T-cell (primary cell): ENCODE data around the gene PTPRS. TPM values are rescaled to one million over a fixed set of nuclear protein-coding genes. Genes with fewer than 3 reads are reported as not detected.

ENCODE experiments used
- ATAC-seq, 4 experiments: fragments of 200-7000 bp in 3 of 4; fragments of 150-1000 bp in 1 of 4; cut with Tn5 transposase; replicated peaks in 1 of 4; 1 replicate in 3 of 4; 2 replicates in 1 of 4; pipeline ENCODE4 v1.10.0; 2021; ENCODE audit warnings: moderate library complexity in 3 of 4, mild to moderate bottlenecking in 2 of 4, moderate number of reproducible peaks in 1 of 4
- CTCF ChIA-PET, 2 donors: fragments of 300-600 bp; sonication (Branson Sonifier 250); formaldehyde crosslinking; loops; one replicate each; lab custom pipeline; 2022; ENCODE audit warnings: antibody characterized with exemption in 2 of 2; lab: Charles Lee
- POLR2A ChIA-PET, 2 donors: fragments of 300-600 bp; sonication (Branson Sonifier 250); formaldehyde crosslinking; loops; one replicate each; lab custom pipeline; 2022; ENCODE audit warnings: antibody characterized with exemption in 2 of 2; lab: Charles Lee
- DNase-seq, 35 experiments: peaks; one replicate each; pipeline versions ENCODE4 v3.0.0 to v3.0.0-alpha.2; 2013 to 2023
- H3K27ac ChIP-seq: one replicate; pipeline ENCODE4 v1.5.1; 2013; ENCODE audit warnings: low read length
- H3K27me3 ChIP-seq, 2 experiments: replicated peaks in 1 of 2; 1 replicate in 1 of 2; 2 replicates in 1 of 2; pipeline versions ENCODE4 v1.6.1 to v1.7.0; 2013; ENCODE audit warnings: low read length in 1 of 2, mixed read lengths in 1 of 2; ENCODE audit not compliant: control insufficient read depth in 2 of 2, insufficient read depth in 2 of 2; ENCODE audit errors: extremely low read depth in 1 of 2
- H3K36me3 ChIP-seq, 2 donors: 1 replicate in 1 of 2; 2 replicates in 1 of 2; pipeline versions ENCODE4 v1.6.1 to v1.7.0; 2013; ENCODE audit warnings: low read length in 1 of 2; ENCODE audit not compliant: control insufficient read depth in 2 of 2, insufficient read depth in 1 of 2; ENCODE audit errors: extremely low read depth in 1 of 2
- H3K4me1 ChIP-seq, 2 experiments: 1 replicate in 1 of 2; 2 replicates in 1 of 2; pipeline versions ENCODE4 v1.6.1 to v1.7.0; 2013; ENCODE audit warnings: low read length in 2 of 2, mixed read lengths in 1 of 2; ENCODE audit not compliant: insufficient read depth in 2 of 2, control insufficient read depth in 1 of 2; ENCODE audit errors: extremely low read depth in 1 of 2
- H3K4me3 ChIP-seq, 2 donors: 1 replicate in 1 of 2; 2 replicates in 1 of 2; pipeline versions ENCODE4 v1.5.1 to v1.7.0; 2013; ENCODE audit warnings: mild to moderate bottlenecking in 2 of 2, low read length in 1 of 2, moderate library complexity in 1 of 2; ENCODE audit not compliant: control insufficient read depth in 1 of 2; ENCODE audit errors: extremely low read depth in 1 of 2
- H3K9me3 ChIP-seq: 2 replicates; pipeline ENCODE4 v1.7.0; 2013
- H3K27ac Mint-ChIP-seq, 2 donors: one replicate each; pipeline ENCODE4 v1.8.0; 2020 to 2021; ENCODE audit warnings: mild to moderate bottlenecking in 2 of 2, mixed read lengths in 2 of 2
- H3K27me3 Mint-ChIP-seq, 2 donors: one replicate each; pipeline ENCODE4 v1.8.0; 2021 to 2022; ENCODE audit warnings: mixed read lengths in 2 of 2
- H3K36me3 Mint-ChIP-seq: one replicate; pipeline ENCODE4 v1.8.0; 2021; ENCODE audit warnings: mixed read lengths
- H3K4me1 Mint-ChIP-seq, 3 donors: one replicate each; pipeline ENCODE4 v1.8.0; 2020 to 2022; ENCODE audit warnings: mixed read lengths in 3 of 3, mild to moderate bottlenecking in 1 of 3
- H3K4me3 Mint-ChIP-seq, 3 donors: one replicate each; pipeline ENCODE4 v1.8.0; 2020 to 2022; ENCODE audit warnings: mild to moderate bottlenecking in 3 of 3, mixed read lengths in 3 of 3, moderate library complexity in 3 of 3
- H3K9me3 Mint-ChIP-seq, 3 donors: one replicate each; pipeline ENCODE4 v1.8.0; 2020 to 2022; ENCODE audit warnings: mixed read lengths in 3 of 3
- WGBS: methylation state at CpG from one replicate; pipeline ENCODE4 v1.1.5; 2013; ENCODE audit warnings: missing lambda C conversion rate; ENCODE audit not compliant: insufficient coverage; 5-methylcytosine and 5-hydroxymethylcytosine counted together
- total RNA-seq, 35 experiments: library from RNA in 6 of 35; stranded (reverse) in 6 of 35; fragments of 120-200 nt in 1 of 35; gene quantifications; one replicate each; pipeline versions ENCODE4 v1.2.1 to v1.2.4 and lab custom pipeline; 2013 to 2026

Gene PTPRS
- total RNA-seq, 5 donors from 2014 or later (not counting 1 experiment from before 2014, with no cell fraction given), result 2.9 to 5.6 (median 4.1) TPM

GRCh38 chr19:5326545-5326944 is 14.1 kb downstream of the PTPRS start:
- DNase-seq (no peak), ATAC-seq (no peak)
- ChIA-PET CTCF (no interaction called here), POLR2A (no interaction called here)
- H3K4me3 ChIP-seq, result no peak overlapping the region
- peaks cover 22 to 37% of the 10 kb centered on the region in 2 donors for H3K27me3 Mint-ChIP-seq
- no peak overlapping the region for H3K27ac Mint-ChIP-seq
- H3K27ac ChIP-seq, result no peak overlapping the region
- H3K9me3 Mint-ChIP-seq, result peaks cover 0 to 3% (median 3%) of the 10 kb centered on the region in 3 donors
- H3K4me3 Mint-ChIP-seq, result no peak overlapping the region
- H3K27me3 ChIP-seq, result peaks cover 0 to 69% of the 10 kb centered on the region in 2 experiments
- H3K4me1 ChIP-seq, result peaks cover 0 to 8% of the 10 kb centered on the region in 2 experiments
- no peaks in the 10 kb centered on the region for H3K36me3 ChIP-seq
- 70% methylated on average over 8 of the region's 9 CpGs for WGBS
- no peaks in the 10 kb centered on the region for H3K9me3 ChIP-seq
- H3K36me3 Mint-ChIP-seq, result no peaks in the 10 kb centered on the region
- H3K4me1 Mint-ChIP-seq, result peaks cover 0 to 6% (median 3%) of the 10 kb centered on the region in 3 donors

DNA sequence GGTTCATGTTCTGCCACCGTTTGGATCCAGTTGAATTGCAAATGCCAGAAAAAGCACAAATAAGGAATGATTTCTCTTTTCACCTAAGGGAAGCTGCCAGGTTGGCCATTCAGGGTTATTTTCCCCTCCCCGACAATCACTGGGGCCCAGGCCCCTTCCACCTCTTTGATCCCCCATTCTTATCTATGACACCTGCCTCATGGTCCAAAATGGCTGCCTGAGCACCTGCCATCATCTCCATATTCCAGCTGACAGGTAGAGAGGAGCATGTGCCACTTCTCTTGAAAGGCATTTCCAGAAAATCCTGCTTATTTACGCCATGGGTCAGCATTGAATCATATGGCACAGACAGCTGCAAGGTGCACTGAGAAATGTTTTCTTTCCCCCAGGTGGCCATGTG is 15.7 kb downstream of the PTPRS start:
- H3K27ac ChIP-seq, result no peak overlapping the region
- ChIA-PET POLR2A (no interaction called here), CTCF (no interaction called here)
- DNase-seq (no peak), ATAC-seq (no peak)
- WGBS, result 62% methylated on average over 2 of the region's 3 CpGs
- H3K4me3 ChIP-seq, result no peak overlapping the region
- no peaks in the 10 kb centered on the region for H3K9me3 ChIP-seq
- Mint-ChIP-seq H3K27ac (no peak overlapping the region), H3K27me3 (peaks cover 30 to 45% of the 10 kb centered on the region in 2 donors), H3K36me3 (no peaks in the 10 kb centered on the region), H3K9me3 (peaks cover 0 to 3% (median 3%) of the 10 kb centered on the region in 3 donors), H3K4me3 (no peak overlapping the region), H3K4me1 (peaks cover 0 to 8% (median 4%) of the 10 kb centered on the region in 3 donors)
- H3K27me3 ChIP-seq, result peaks cover 0 to 67% of the 10 kb centered on the region in 2 experiments
- peaks cover 0 to 8% of the 10 kb centered on the region in 2 experiments for H3K4me1 ChIP-seq
- no peaks in the 10 kb centered on the region for H3K36me3 ChIP-seq

GRCh38 chr19:5323475-5323811 is 17.2 kb downstream of the PTPRS start:
- ChIA-PET POLR2A (no interaction called here), CTCF (no interaction called here)
- DNase-seq (no peak), ATAC-seq (no peak)
- H3K9me3 ChIP-seq, result no peaks in the 10 kb centered on the region
- peaks cover 0 to 3% (median 3%) of the 10 kb centered on the region in 3 donors for H3K9me3 Mint-ChIP-seq
- no peak overlapping the region for H3K27ac Mint-ChIP-seq
- no peak overlapping the region for H3K27ac ChIP-seq
- WGBS, result 75% methylated on average over 7 of the region's 7 CpGs
- no peak overlapping the region for H3K4me3 Mint-ChIP-seq
- peaks cover 29 to 46% of the 10 kb centered on the region in 2 donors for H3K27me3 Mint-ChIP-seq
- H3K4me3 ChIP-seq, result no peak overlapping the region
- H3K36me3 ChIP-seq, result no peaks in the 10 kb centered on the region
- H3K36me3 Mint-ChIP-seq, result no peaks in the 10 kb centered on the region
- H3K4me1 Mint-ChIP-seq, result peaks cover 0 to 8% (median 4%) of the 10 kb centered on the region in 3 donors
- H3K4me1 ChIP-seq, result peaks cover 0 to 8% of the 10 kb centered on the region in 2 experiments
- peaks cover 0 to 59% of the 10 kb centered on the region in 2 experiments for H3K27me3 ChIP-seq

GRCh38 chr19:5321851-5322681 is 18.5 kb downstream of the PTPRS start:
- no peaks in the 10 kb centered on the region for H3K36me3 ChIP-seq
- peaks cover 0 to 8% of the 10 kb centered on the region in 2 experiments for H3K4me1 ChIP-seq
- H3K4me3 ChIP-seq, result no peak overlapping the region
- H3K27me3 ChIP-seq, result peaks cover 0 to 58% of the 10 kb centered on the region in 2 experiments
- POLR2A ChIA-PET, result no interaction called here
- 6% methylated on average over 26 of the region's 34 CpGs for WGBS
- no peaks in the 10 kb centered on the region for H3K9me3 ChIP-seq
- ATAC-seq (peak; percentile 38 to 73 (median 59)), DNase-seq (peak in 4 of 35 experiments; percentile 13 to 36 (median 28))
- CTCF ChIA-PET, result no interaction called here
- Mint-ChIP-seq H3K9me3 (peaks cover 0 to 3% (median 3%) of the 10 kb centered on the region in 3 donors), H3K36me3 (no peaks in the 10 kb centered on the region), H3K4me1 (peaks cover 0 to 8% (median 4%) of the 10 kb centered on the region in 3 donors), H3K4me3 (peak overlapping the region in 2 of 3 donors; percentile 36 to 37), H3K27ac (no peak overlapping the region), H3K27me3 (peaks cover 23 to 46% of the 10 kb centered on the region in 2 donors)
- no peak overlapping the region for H3K27ac ChIP-seq

DNA sequence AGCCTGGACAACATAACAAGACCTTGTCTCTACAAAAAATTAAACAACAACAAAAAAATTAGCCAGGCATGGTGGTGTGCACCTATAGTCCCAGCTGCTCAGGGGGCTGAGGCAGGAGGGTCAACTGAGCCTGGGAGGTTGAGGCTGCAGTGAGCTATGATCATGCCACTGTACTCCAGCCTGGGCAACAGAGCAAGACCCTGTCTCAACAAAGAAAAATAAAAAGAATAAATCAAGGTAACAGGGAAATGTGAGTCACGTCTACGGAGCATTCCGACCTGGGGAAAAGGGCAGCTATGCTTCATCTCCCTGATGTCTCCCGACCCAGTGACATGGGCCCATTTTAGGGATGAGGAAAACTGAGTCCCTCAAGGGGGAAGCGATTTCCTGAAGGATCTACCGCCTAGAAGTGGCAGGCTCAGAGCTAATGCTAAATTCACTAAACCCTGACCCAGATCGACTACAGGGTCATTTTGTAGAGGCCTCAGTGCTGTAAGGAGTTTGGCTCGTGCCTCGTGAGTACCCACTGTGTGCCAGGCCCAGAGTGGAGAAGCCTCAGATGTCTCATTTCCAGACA is 19.5 kb downstream of the PTPRS start:
- H3K27me3 Mint-ChIP-seq, result peaks cover 23 to 48% of the 10 kb centered on the region in 2 donors
- peaks cover 0 to 3% (median 3%) of the 10 kb centered on the region in 3 donors for H3K9me3 Mint-ChIP-seq
- no peaks in the 10 kb centered on the region for H3K36me3 ChIP-seq
- WGBS, result 97% methylated on average over 3 of the region's 9 CpGs
- no peak overlapping the region for H3K4me3 Mint-ChIP-seq
- H3K9me3 ChIP-seq, result no peaks in the 10 kb centered on the region
- ATAC-seq (no peak), DNase-seq (no peak)
- no peaks in the 10 kb centered on the region for H3K36me3 Mint-ChIP-seq
- no peak overlapping the region for H3K27ac ChIP-seq
- peaks cover 0 to 59% of the 10 kb centered on the region in 2 experiments for H3K27me3 ChIP-seq
- H3K27ac Mint-ChIP-seq, result no peak overlapping the region
- peaks cover 0 to 8% of the 10 kb centered on the region in 2 experiments for H3K4me1 ChIP-seq
- POLR2A ChIA-PET, result no interaction called here
- peaks cover 0 to 8% (median 4%) of the 10 kb centered on the region in 3 donors for H3K4me1 Mint-ChIP-seq
- CTCF ChIA-PET, result no interaction called here
- no peak overlapping the region for H3K4me3 ChIP-seq

- H3K9me3 Mint-ChIP-seq, result no peaks in the 10 kb centered on the region
- H3K36me3 ChIP-seq, result no peaks in the 10 kb centered on the region
- H3K4me3 ChIP-seq, result no peak overlapping the region
- H3K4me1 ChIP-seq, result peaks cover 0 to 8% of the 10 kb centered on the region in 2 experiments
- ATAC-seq (no peak), DNase-seq (no peak)
- no peak overlapping the region for H3K27ac Mint-ChIP-seq
- H3K27me3 Mint-ChIP-seq, result peaks cover 28 to 43% of the 10 kb centered on the region in 2 donors
- H3K36me3 Mint-ChIP-seq, result no peaks in the 10 kb centered on the region
- H3K9me3 ChIP-seq, result no peaks in the 10 kb centered on the region
- no peak overlapping the region for H3K27ac ChIP-seq
- peaks cover 0 to 8% (median 4%) of the 10 kb centered on the region in 3 donors for H3K4me1 Mint-ChIP-seq
- no peak overlapping the region for H3K4me3 Mint-ChIP-seq
- ChIA-PET POLR2A (no interaction called here), CTCF (no interaction called here)
- peaks cover 0 to 49% of the 10 kb centered on the region in 2 experiments for H3K27me3 ChIP-seq
- WGBS, result 75% methylated on average over 9 of the region's 9 CpGs
Measured at GRCh38 chr19:5319516-5319915, 21.1 kb downstream of the PTPRS start.
